ENCODE results near the gene CATSPERB.

GRCh38 chr14:91751719-91752118 is 19.8 kb upstream of the CATSPERB start:
- no peak for TF ChIP-seq CTCF (tag by site-specific recombination; IDR thresholded peaks at IDR 0.05)
- TF ChIP-seq ZNF777 (tag by site-specific recombination; IDR thresholded peaks at IDR 0.05; ENCODE audit: borderline replicate concordance): no peak
- no peak for TF ChIP-seq SCRT1 (tag by site-specific recombination; IDR thresholded peaks at IDR 0.05; ENCODE audit: borderline replicate concordance)
- no peak for TF ChIP-seq ZNF121 (tag by site-specific recombination; IDR thresholded peaks at IDR 0.05)
- TF ChIP-seq ZNF837 (tag by site-specific recombination; IDR thresholded peaks at IDR 0.05): no peak
- TF ChIP-seq REST (tag by site-specific recombination; IDR thresholded peaks at IDR 0.05): no peak
- no peak for TF ChIP-seq ZNF24 (tag by site-specific recombination; IDR thresholded peaks at IDR 0.05)
- TF ChIP-seq YY1 (tag by site-specific recombination; IDR thresholded peaks at IDR 0.05): no peak
- no peak for TF ChIP-seq ZNF621 (tag by site-specific recombination; IDR thresholded peaks at IDR 0.05)
- TF ChIP-seq ZFHX2 (tag by site-specific recombination; conservative IDR thresholded peaks at IDR 0.05): no peak
- no peak for TF ChIP-seq MEIS1 (CRISPR knock-in tag; IDR thresholded peaks at IDR 0.05; ENCODE audit: borderline replicate concordance)
- TF ChIP-seq KLF16 (tag by site-specific recombination; IDR thresholded peaks at IDR 0.05): no peak

All from HEK293 (cell line).